ENCODE data around the gene CCDC3. TPM values are rescaled to one million over a fixed set of nuclear protein-coding genes. Genes with fewer than 3 reads are reported as not detected.

Gene CCDC3
- total and polyA plus RNA-seq, 5 donors, result 9.3 to 24.6 (median 15.2) TPM

DNA sequence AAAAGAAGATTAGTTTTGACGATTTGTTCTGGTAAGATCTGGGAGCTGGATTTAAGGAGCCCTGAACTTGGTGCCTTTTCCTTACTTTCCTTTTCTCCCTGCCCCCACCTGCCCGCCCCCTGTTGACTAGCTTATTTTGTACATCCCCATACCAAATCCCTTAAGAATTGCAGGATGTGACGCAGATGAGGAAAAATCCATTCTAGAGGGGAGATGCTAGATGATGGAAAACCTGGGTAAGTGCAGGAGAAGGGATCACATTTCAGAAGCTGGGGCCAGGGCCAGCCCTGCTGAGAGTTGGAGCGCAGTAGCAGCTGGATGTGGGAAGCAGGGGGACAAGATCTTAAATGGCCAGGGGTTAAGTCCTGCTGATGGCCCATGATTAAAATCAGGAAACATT is 93.9 kb downstream of the CCDC3 start:
- Histone ChIP-seq H3K27ac (ENCODE audit: low read length) (no peak overlapping the region), H3K9me3 (ENCODE audit: control insufficient read depth, low read length) (no peaks in the 10 kb centered on the region), H3K4me3 (ENCODE audit: low read length) (no peak overlapping the region), H3K4me1 (ENCODE audit: control insufficient read depth, insufficient read depth, low read length) (no peaks in the 10 kb centered on the region), H3K27me3 (ENCODE audit: control insufficient read depth, insufficient read depth) (no peaks in the 10 kb centered on the region)
- intact Hi-C loops (cut with DNase I), result loop anchor here in 2 of 4 donors (10.0 kb wide), 3 partner anchors 113 to 193 kb away; no protein-coding TSS in a partner anchor
- WGBS, result 56% methylated on average over 4 of the region's 4 CpGs
- DNase-seq, result peak in 1 of 3 donors; percentile 6
- ATAC-seq, result no peak

DNA sequence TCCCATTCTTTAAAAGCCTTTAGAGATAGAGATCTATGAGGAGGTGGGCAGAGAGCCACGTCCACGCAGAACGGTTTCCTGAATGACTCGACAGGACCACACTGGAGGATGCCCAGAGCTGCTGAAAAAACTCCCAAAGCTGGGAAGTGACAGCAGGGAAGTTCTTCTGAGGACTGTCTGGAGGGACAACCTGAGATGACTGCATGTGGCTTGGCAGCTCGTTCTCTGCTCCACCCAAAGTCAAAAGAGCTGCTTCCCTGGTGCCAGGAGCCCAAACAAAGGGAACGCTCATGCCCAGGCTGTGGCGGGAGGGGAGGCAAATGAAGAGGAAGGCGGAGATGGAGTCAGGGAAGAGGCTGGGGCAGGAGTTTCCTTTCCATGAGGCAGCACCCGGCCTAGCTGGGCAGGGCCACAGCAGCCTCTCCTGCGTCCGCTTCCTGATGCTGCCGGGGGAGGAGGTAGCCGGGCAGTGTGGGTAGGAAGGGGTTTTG is 95.4 kb downstream of the CCDC3 start:
- Histone ChIP-seq H3K27me3 (ENCODE audit: control insufficient read depth, insufficient read depth) (no peaks in the 10 kb centered on the region), H3K27ac (ENCODE audit: low read length) (no peak overlapping the region), H3K9me3 (ENCODE audit: control insufficient read depth, low read length) (no peaks in the 10 kb centered on the region), H3K4me1 (ENCODE audit: control insufficient read depth, insufficient read depth, low read length) (no peaks in the 10 kb centered on the region), H3K4me3 (ENCODE audit: low read length) (no peak overlapping the region)
- intact Hi-C loops (cut with DNase I), result loop anchor here in 2 of 4 donors (10.0 kb wide), 3 partner anchors 111 to 191 kb away; no protein-coding TSS in a partner anchor
- ATAC-seq (peak; percentile 46 to 61), DNase-seq (peak in 1 of 3 donors; percentile 42)
- WGBS, result 64% methylated on average over 13 of the region's 13 CpGs

DNA sequence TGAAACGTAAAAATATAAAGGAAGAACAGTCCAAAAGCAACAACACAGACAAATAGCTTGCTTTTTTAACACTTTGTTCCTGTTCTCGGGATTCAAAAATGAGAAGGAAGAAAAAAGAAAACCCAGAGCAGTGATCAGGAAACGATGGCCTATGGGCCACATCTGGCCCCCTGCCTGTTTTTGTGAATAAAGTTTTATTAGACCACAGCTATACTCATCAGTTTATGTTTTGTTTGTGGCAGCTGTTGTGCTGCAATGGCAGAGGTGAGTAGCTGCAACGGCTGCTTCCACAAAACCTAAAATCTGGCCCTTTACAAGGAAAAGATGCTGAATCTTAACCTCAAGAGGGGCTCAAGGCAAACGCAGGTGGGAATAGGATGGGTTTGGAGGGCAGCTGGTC is 96.4 kb downstream of the CCDC3 start:
- DNase-seq, result no peak
- Histone ChIP-seq H3K4me3 (ENCODE audit: low read length) (no peak overlapping the region), H3K27me3 (ENCODE audit: control insufficient read depth, insufficient read depth) (no peaks in the 10 kb centered on the region), H3K9me3 (ENCODE audit: control insufficient read depth, low read length) (no peaks in the 10 kb centered on the region), H3K4me1 (ENCODE audit: control insufficient read depth, insufficient read depth, low read length) (no peaks in the 10 kb centered on the region), H3K27ac (ENCODE audit: low read length) (no peak overlapping the region)
- intact Hi-C loops (cut with DNase I), result loop anchor here in 2 of 4 donors (10.0 kb wide), 3 partner anchors 110 to 190 kb away; no protein-coding TSS in a partner anchor
- WGBS, result 78% methylated on average over 5 of the region's 5 CpGs
- ATAC-seq, result no peak

DNA sequence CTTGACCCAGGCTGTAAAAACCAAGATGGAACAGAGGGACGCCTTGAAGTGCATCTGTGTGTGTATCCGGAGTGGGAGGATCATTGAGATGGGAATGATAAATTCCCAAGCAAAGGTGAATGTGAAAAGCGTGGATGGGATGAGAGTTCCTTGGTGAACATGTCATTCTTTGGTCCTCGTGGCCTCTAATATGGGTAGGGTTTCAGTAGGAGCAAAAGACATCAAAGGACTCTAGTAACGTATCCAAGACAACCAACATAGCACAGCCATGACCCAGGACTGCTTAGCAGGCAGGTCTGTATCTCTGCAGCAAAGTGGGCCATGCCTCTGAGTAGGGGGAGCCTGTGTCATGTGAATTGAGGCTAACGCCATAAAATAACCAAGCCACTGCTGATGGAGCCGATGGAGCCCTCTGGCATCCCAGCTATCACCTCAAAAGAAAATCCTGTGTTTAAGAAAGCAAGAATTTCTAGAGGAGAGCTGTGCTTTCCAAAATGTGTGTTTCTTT is 98.6 kb downstream of the CCDC3 start:
- H3K9me3 ChIP-seq (ENCODE audit: control insufficient read depth, low read length), result no peaks in the 10 kb centered on the region
- H3K4me3 ChIP-seq (ENCODE audit: low read length), result no peak overlapping the region
- DNase-seq, result no peak
- H3K27ac ChIP-seq (ENCODE audit: low read length), result no peak overlapping the region
- ATAC-seq, result no peak
- H3K27me3 ChIP-seq (ENCODE audit: control insufficient read depth, insufficient read depth), result no peaks in the 10 kb centered on the region
- H3K4me1 ChIP-seq (ENCODE audit: control insufficient read depth, insufficient read depth, low read length), result no peaks in the 10 kb centered on the region
- intact Hi-C loops (cut with DNase I), result loop anchor here in 3 of 4 donors (5.0 to 10.0 kb wide), 5 partner anchors 108 to 191 kb away; no protein-coding TSS in a partner anchor
- 76% methylated on average over 7 of the region's 7 CpGs for WGBS

DNA sequence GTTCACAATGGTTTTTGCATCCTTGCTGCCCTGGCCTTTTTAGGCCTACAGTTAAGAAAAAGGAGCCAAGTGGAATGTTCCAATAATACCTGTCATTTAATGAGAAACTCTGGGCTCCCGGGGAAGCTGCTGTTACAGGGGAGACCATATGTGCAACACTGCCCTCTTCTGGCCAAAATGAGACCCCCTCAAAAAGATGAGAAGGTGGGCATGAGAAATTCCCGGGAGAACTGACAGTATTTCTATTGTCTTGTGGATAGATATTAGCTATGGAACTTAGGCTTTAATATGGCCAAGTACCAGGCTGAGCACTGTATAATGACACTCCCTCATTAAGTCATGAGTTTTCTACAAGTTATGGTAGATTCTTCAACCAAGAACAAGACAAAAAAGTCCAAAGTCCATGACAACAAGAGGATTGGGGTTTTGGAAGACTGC is 99.4 kb downstream of the CCDC3 start:
- no peak overlapping the region for H3K27ac ChIP-seq (ENCODE audit: low read length)
- H3K4me3 ChIP-seq (ENCODE audit: low read length), result no peak overlapping the region
- intact Hi-C loops (cut with DNase I), result loop anchor here in 3 of 4 donors (5.0 to 10.0 kb wide), 5 partner anchors 107 to 190 kb away; no protein-coding TSS in a partner anchor
- 8% methylated on average over 2 of the region's 2 CpGs for WGBS
- no peaks in the 10 kb centered on the region for H3K9me3 ChIP-seq (ENCODE audit: control insufficient read depth, low read length)
- peak in 2 of 3 donors; percentile 51 to 68 for DNase-seq
- no peaks in the 10 kb centered on the region for H3K27me3 ChIP-seq (ENCODE audit: control insufficient read depth, insufficient read depth)
- peak; percentile 46 to 52 for ATAC-seq
- no peaks in the 10 kb centered on the region for H3K4me1 ChIP-seq (ENCODE audit: control insufficient read depth, insufficient read depth, low read length)

DNA sequence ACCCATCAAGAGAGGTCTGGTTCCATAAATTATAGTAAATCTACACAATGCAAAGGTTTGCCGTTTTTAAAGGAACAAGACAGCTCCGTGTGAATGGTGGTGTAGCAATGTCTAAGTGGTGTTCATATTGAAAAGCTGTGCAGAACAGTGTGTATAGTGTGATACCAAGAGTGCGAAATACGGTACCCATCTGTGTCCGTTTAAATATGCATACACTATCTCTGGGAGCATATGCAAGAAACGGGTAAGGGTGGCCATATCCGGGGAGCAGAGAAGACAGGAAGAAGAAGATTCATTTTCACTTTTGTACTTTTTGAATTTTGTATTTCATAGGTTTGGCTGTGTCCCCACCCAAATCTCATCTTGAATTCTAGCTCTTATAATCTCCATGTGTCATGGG is 102.0 kb downstream of the CCDC3 start:
- ATAC-seq, result no peak
- Histone ChIP-seq H3K4me3 (ENCODE audit: low read length) (no peak overlapping the region), H3K9me3 (ENCODE audit: control insufficient read depth, low read length) (no peaks in the 10 kb centered on the region), H3K4me1 (ENCODE audit: control insufficient read depth, insufficient read depth, low read length) (no peaks in the 10 kb centered on the region), H3K27me3 (ENCODE audit: control insufficient read depth, insufficient read depth) (no peaks in the 10 kb centered on the region), H3K27ac (ENCODE audit: low read length) (no peak overlapping the region)
- DNase-seq, result no peak
- intact Hi-C loops (cut with DNase I), result no loop called here
- 91% methylated on average over 7 of the region's 7 CpGs for WGBS

DNA sequence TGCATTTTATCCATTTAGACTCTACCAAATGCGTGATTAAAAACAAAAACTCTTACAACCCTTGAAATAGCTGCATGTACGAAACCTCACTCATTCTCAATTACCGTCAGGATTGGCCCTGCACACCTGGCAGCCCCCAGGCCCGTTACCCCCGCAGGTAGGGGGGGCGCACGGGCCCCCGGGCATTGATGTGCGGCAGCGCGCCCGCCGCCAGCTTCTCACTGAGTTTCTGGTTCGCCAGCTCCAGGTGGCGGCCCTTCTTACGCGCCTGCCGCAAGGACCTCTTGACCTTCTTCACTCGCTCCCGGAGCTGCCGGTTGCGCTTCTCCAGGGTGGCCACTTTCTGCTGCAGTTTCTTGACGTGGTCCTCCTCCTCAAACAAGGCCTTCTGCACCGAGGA is 103.2 kb downstream of the CCDC3 start:
- WGBS, result 93% methylated on average over 24 of the region's 24 CpGs
- H3K27ac ChIP-seq (ENCODE audit: low read length), result no peak overlapping the region
- H3K4me1 ChIP-seq (ENCODE audit: control insufficient read depth, insufficient read depth, low read length), result no peaks in the 10 kb centered on the region
- ATAC-seq (no peak), DNase-seq (peak in 1 of 3 donors; percentile 16)
- no peaks in the 10 kb centered on the region for H3K27me3 ChIP-seq (ENCODE audit: control insufficient read depth, insufficient read depth)
- H3K4me3 ChIP-seq (ENCODE audit: low read length), result no peak overlapping the region
- intact Hi-C loops (cut with DNase I), result no loop called here
- no peaks in the 10 kb centered on the region for H3K9me3 ChIP-seq (ENCODE audit: control insufficient read depth, low read length)

DNA sequence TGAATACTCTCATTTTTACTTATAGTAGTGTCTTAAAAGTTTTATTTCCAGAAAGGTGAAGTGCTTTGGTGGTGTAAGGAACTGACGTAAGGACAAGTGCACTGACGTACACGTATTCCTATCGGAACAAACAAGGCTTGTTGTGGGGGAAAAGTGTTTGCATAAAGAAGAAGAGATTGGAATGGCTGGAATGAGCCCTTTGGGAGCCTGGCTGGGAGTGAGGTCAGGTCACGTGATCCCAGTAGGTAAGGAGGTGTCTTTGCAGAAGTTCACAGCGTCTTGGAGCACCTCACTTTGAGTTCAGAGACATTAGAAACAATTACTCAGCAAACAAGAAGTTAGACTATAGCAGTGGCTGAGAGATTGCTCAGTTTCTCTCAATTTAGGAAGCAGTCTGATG is 104.2 kb downstream of the CCDC3 start:
- 88% methylated on average over 6 of the region's 6 CpGs for WGBS
- no peak overlapping the region for H3K4me3 ChIP-seq (ENCODE audit: low read length)
- no peaks in the 10 kb centered on the region for H3K4me1 ChIP-seq (ENCODE audit: control insufficient read depth, insufficient read depth, low read length)
- no peak overlapping the region for H3K27ac ChIP-seq (ENCODE audit: low read length)
- DNase-seq (no peak), ATAC-seq (no peak)
- no peaks in the 10 kb centered on the region for H3K27me3 ChIP-seq (ENCODE audit: control insufficient read depth, insufficient read depth)
- H3K9me3 ChIP-seq (ENCODE audit: control insufficient read depth, low read length), result no peaks in the 10 kb centered on the region
- intact Hi-C loops (cut with DNase I), result no loop called here

DNA sequence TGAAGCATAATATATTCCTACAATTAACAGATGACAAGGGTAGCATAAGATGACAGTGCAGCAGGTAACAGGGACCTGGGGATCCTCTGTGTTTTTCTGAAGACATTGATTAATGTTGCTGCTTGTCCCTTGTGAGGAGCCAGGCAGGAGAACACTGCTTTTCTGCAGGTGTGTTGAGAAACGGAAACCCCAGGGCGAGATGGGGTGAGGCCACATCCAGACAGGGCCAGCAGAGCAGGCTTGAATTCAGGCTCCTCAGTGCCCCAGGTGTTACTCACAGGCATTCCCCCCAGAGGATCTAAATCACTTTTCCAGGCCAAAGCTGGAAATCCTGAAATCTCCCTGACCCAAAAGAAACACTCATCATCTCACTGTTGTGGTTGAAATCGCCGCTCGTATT is 105.3 kb downstream of the CCDC3 start:
- ATAC-seq, result no peak
- H3K27ac ChIP-seq (ENCODE audit: low read length), result no peak overlapping the region
- no peaks in the 10 kb centered on the region for H3K9me3 ChIP-seq (ENCODE audit: control insufficient read depth, low read length)
- H3K27me3 ChIP-seq (ENCODE audit: control insufficient read depth, insufficient read depth), result no peaks in the 10 kb centered on the region
- intact Hi-C loops (cut with DNase I), result no loop called here
- WGBS, result 98% methylated on average over 5 of the region's 5 CpGs
- DNase-seq, result no peak
- H3K4me3 ChIP-seq (ENCODE audit: low read length), result no peak overlapping the region
- no peaks in the 10 kb centered on the region for H3K4me1 ChIP-seq (ENCODE audit: control insufficient read depth, insufficient read depth, low read length)

DNA sequence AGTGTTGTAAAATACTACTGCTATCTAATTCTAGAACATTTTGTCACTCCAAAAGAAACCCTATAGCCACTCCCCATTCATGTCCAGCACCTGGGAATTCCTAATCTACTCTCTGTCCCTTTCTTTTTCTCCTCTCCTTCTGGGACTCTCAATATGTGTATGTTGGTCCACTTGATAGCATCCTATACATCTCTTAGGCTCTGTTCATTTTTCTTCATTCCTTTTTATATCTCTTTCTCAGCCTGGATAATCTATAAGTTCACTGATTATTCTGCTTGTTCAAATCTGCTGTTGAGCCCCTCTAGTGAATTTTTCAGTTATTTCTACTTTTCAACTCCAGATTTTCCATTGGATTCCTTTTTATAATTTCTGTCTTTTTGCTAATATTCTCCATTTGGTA is 108.6 kb downstream of the CCDC3 start:
- H3K27me3 ChIP-seq (ENCODE audit: control insufficient read depth, insufficient read depth), result no peaks in the 10 kb centered on the region

DNA sequence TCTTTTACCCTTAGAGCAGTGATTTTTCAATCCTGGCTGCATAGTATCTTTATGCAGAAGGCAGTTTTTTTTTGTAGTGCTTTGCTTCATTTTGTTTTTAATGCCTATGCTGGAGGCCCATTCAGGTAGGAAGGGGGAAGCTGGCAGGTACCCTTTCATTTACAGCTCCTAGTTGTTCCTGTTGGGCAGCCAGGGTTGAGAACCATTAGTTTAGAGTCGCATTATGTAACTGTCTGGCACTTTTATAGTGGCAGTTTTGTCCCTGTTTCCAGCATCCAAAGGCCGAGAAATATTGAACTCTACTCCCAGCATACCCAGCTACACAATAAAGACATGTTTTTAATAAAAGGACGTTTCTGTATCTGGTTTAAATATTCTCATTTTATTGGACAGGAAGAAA is 110.6 kb downstream of the CCDC3 start:
- intact Hi-C loops (cut with DNase I), result no loop called here
- H3K27ac ChIP-seq (ENCODE audit: low read length), result no peak overlapping the region
- WGBS, result 71% methylated on average over 3 of the region's 3 CpGs
- peaks cover 3% of the 10 kb centered on the region for H3K9me3 ChIP-seq (ENCODE audit: control insufficient read depth, low read length)
- no peak overlapping the region for H3K4me3 ChIP-seq (ENCODE audit: low read length)
- ATAC-seq (no peak), DNase-seq (no peak)
- no peaks in the 10 kb centered on the region for H3K4me1 ChIP-seq (ENCODE audit: control insufficient read depth, insufficient read depth, low read length)
- H3K27me3 ChIP-seq (ENCODE audit: control insufficient read depth, insufficient read depth), result no peaks in the 10 kb centered on the region

More for the DNA sequence above, 108.6 kb downstream of the CCDC3 start:
- DNase-seq (no peak), ATAC-seq (no peak)
- no peaks in the 10 kb centered on the region for H3K4me1 ChIP-seq (ENCODE audit: control insufficient read depth, insufficient read depth, low read length)
- no peak overlapping the region for H3K27ac ChIP-seq (ENCODE audit: low read length)
- intact Hi-C loops (cut with DNase I), result no loop called here
- peaks cover 3% of the 10 kb centered on the region for H3K9me3 ChIP-seq (ENCODE audit: control insufficient read depth, low read length)
- no peak overlapping the region for H3K4me3 ChIP-seq (ENCODE audit: low read length)

Measured in right cardiac atrium (tissue), 5 donors.